ENCODE results near the gene VTI1A.

VTI1A gene

DNA sequence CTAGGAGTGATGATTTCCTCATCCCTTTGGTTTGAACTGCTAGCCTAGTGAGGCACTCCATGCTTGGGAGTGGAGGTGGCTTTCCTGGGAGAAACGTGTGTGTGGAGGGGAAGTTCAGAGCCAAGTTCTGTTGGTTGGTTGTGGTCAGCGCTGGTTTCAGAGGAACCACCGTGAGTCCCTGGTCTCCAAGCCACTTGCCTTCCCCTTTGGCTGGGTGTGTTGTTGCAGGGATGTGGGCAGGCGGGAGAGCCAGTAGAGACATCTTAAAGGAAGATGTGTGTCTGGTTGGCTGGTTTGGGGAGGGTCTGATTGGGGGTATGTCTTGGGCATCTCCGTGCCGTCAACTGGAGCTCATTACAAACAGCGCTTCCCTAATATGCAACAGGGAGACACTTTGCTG is 372.2 kb downstream of the VTI1A start:
- Histone ChIP-seq H3K27ac (ENCODE audit: low read length) (no peak overlapping the region), H2AFZ (ENCODE audit: low read length) (no peak overlapping the region), H3K4me2 (ENCODE audit: low read depth, low read length) (no peak overlapping the region), H3K9me3 (replicated peaks; ENCODE audit: insufficient read depth, low read length) (no peaks in the 10 kb centered on the region), H3K27me3 (replicated peaks; ENCODE audit: insufficient read depth, low read length) (no peaks in the 10 kb centered on the region), H3K79me2 (ENCODE audit: low read length) (no peaks in the 10 kb centered on the region), H3K9ac (ENCODE audit: low read length) (no peak overlapping the region), H3K4me1 (ENCODE audit: low read length) (no peaks in the 10 kb centered on the region), H4K20me1 (ENCODE audit: insufficient read depth, low read length) (no peaks in the 10 kb centered on the region), H3F3A (ENCODE audit: insufficient read depth, low read length) (no peaks in the 10 kb centered on the region), H3K4me3 (ENCODE audit: low read length) (no peak overlapping the region), H3K36me3 (replicated peaks; ENCODE audit: insufficient read depth, low read length) (no peaks in the 10 kb centered on the region), H3K9me2 (replicated peaks; ENCODE audit: insufficient read depth, low read length) (no peaks in the 10 kb centered on the region)
- TF ChIP-seq, protein P1, sequence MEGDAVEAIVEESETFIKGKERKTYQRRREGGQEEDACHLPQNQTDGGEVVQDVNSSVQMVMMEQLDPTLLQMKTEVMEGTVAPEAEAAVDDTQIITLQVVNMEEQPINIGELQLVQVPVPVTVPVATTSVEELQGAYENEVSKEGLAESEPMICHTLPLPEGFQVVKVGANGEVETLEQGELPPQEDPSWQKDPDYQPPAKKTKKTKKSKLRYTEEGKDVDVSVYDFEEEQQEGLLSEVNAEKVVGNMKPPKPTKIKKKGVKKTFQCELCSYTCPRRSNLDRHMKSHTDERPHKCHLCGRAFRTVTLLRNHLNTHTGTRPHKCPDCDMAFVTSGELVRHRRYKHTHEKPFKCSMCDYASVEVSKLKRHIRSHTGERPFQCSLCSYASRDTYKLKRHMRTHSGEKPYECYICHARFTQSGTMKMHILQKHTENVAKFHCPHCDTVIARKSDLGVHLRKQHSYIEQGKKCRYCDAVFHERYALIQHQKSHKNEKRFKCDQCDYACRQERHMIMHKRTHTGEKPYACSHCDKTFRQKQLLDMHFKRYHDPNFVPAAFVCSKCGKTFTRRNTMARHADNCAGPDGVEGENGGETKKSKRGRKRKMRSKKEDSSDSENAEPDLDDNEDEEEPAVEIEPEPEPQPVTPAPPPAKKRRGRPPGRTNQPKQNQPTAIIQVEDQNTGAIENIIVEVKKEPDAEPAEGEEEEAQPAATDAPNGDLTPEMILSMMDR (IDR thresholded peaks at IDR 0.05; ENCODE audit: low read length) = no peak
- TF ChIP-seq EZH2phosphoT487 (IDR thresholded peaks at IDR 0.05; ENCODE audit: low read length) (no peak), EZH2 (optimal IDR thresholded peaks at IDR 0.05; ENCODE audit: low read depth, low read length) (no peak)
- DNase-seq = no peak

GRCh38 chr10:112820320-112820719 is 373.3 kb downstream of the VTI1A start:
- Histone ChIP-seq H4K20me1 (ENCODE audit: insufficient read depth, low read length) (no peaks in the 10 kb centered on the region), H3K9me2 (replicated peaks; ENCODE audit: insufficient read depth, low read length) (no peaks in the 10 kb centered on the region), H3F3A (ENCODE audit: insufficient read depth, low read length) (no peaks in the 10 kb centered on the region), H3K4me3 (ENCODE audit: low read length) (no peak overlapping the region), H3K79me2 (ENCODE audit: low read length) (no peaks in the 10 kb centered on the region), H3K9me3 (replicated peaks; ENCODE audit: insufficient read depth, low read length) (no peaks in the 10 kb centered on the region), H3K36me3 (replicated peaks; ENCODE audit: insufficient read depth, low read length) (no peaks in the 10 kb centered on the region), H3K4me2 (ENCODE audit: low read depth, low read length) (no peak overlapping the region), H3K9ac (ENCODE audit: low read length) (no peak overlapping the region), H3K27me3 (replicated peaks; ENCODE audit: insufficient read depth, low read length) (no peaks in the 10 kb centered on the region), H2AFZ (ENCODE audit: low read length) (no peak overlapping the region), H3K4me1 (ENCODE audit: low read length) (no peaks in the 10 kb centered on the region), H3K27ac (ENCODE audit: low read length) (no peak overlapping the region)
- no peak for TF ChIP-seq EZH2 (optimal IDR thresholded peaks at IDR 0.05; ENCODE audit: low read depth, low read length)
- TF ChIP-seq EZH2phosphoT487 (IDR thresholded peaks at IDR 0.05; ENCODE audit: low read length) = no peak
- TF ChIP-seq, protein P1 (IDR thresholded peaks at IDR 0.05; ENCODE audit: low read length) = no peak
- DNase-seq = no peak

DNA sequence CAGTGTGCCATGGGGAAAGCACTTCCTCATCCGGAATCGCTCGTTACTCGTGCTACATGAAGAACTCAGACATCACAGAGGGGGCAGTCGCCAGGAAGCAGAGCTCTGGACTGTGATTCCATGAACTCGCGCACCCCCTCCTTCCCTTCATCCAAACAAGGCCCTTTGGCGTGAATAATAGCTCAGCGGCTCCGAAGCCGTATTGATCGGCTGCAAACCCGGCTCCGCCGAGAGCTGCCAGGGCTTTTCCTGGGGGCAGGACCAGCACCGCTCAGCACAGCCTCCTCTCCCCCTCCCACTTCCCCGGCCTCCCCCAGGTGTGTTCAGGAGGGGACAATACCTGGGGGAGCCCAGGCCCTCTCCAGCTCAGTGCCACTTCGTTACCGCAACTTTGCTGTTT is 374.0 kb downstream of the VTI1A start:
- no peaks in the 10 kb centered on the region for H3K9me3 ChIP-seq (replicated peaks; ENCODE audit: insufficient read depth, low read length)

More for the DNA sequence above, 374.0 kb downstream of the VTI1A start:
- Histone ChIP-seq H3K4me2 (ENCODE audit: low read depth, low read length) (no peak overlapping the region), H3K4me1 (ENCODE audit: low read length) (no peaks in the 10 kb centered on the region), H3K27ac (ENCODE audit: low read length) (no peak overlapping the region), H3K9ac (ENCODE audit: low read length) (no peak overlapping the region), H3K79me2 (ENCODE audit: low read length) (no peaks in the 10 kb centered on the region), H3K4me3 (ENCODE audit: low read length) (no peak overlapping the region), H4K20me1 (ENCODE audit: insufficient read depth, low read length) (no peaks in the 10 kb centered on the region), H2AFZ (ENCODE audit: low read length) (no peak overlapping the region), H3K36me3 (replicated peaks; ENCODE audit: insufficient read depth, low read length) (no peaks in the 10 kb centered on the region), H3F3A (ENCODE audit: insufficient read depth, low read length) (no peaks in the 10 kb centered on the region), H3K27me3 (replicated peaks; ENCODE audit: insufficient read depth, low read length) (no peaks in the 10 kb centered on the region), H3K9me2 (replicated peaks; ENCODE audit: insufficient read depth, low read length) (no peaks in the 10 kb centered on the region)
- DNase-seq = no peak
- TF ChIP-seq EZH2phosphoT487 (IDR thresholded peaks at IDR 0.05; ENCODE audit: low read length) (no peak), EZH2 (optimal IDR thresholded peaks at IDR 0.05; ENCODE audit: low read depth, low read length) (no peak)
- TF ChIP-seq, protein P1 (IDR thresholded peaks at IDR 0.05; ENCODE audit: low read length) = no peak
